HG03571 (cell line): ENCODE results near the gene LAMTOR4.

ENCODE experiments used
- ATAC-seq: cut with Tn5 transposase; IDR thresholded peaks from one replicate; pipeline ENCODE4 v1.9.1; 2021; ENCODE audit not compliant: unreplicated experiment

LAMTOR4 gene

GRCh38 chr7:100152937-100153666 lies 4.4 kb downstream of the LAMTOR4 start:
- no peak for ATAC-seq

DNA sequence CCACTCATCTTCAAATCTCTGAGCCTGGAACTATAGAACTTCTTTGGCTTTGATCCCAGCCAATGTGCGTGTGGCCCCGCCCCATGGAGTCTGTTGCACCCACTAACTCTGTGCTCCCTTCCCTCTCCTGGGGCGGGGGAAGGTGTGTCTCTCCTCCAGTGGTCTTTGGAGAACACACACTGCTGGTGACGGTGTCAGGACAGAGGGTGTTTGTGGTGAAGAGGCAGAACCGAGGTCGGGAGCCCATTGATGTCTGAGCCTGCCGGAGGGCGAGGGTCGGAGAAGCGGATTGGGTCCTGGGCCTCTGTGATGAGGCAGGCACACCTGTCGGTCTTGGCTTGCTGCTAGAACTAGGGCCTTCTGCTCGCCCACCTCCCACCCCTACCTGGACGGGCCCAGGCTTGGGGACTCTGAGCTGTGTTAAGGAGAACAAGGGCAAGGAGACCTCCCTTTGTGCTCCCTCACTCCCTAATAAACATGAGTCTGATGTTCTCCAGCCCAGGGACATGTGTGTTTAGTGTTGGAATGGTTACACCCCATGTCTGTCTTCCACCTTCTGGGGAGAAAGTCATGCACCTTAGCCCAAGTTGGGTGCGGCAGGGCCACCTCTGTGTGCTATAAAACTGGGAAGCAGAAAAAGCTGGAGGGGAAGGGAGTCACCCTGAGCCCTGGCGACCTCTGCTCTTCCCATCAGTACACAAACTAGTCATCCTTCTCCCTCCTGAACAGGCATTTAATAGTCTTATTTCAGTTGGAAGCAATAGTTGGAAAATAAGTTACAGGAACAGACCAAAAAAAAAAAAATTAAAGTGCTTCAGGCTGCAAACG lies 5.2 kb downstream of the LAMTOR4 start:
- ATAC-seq: no peak

DNA sequence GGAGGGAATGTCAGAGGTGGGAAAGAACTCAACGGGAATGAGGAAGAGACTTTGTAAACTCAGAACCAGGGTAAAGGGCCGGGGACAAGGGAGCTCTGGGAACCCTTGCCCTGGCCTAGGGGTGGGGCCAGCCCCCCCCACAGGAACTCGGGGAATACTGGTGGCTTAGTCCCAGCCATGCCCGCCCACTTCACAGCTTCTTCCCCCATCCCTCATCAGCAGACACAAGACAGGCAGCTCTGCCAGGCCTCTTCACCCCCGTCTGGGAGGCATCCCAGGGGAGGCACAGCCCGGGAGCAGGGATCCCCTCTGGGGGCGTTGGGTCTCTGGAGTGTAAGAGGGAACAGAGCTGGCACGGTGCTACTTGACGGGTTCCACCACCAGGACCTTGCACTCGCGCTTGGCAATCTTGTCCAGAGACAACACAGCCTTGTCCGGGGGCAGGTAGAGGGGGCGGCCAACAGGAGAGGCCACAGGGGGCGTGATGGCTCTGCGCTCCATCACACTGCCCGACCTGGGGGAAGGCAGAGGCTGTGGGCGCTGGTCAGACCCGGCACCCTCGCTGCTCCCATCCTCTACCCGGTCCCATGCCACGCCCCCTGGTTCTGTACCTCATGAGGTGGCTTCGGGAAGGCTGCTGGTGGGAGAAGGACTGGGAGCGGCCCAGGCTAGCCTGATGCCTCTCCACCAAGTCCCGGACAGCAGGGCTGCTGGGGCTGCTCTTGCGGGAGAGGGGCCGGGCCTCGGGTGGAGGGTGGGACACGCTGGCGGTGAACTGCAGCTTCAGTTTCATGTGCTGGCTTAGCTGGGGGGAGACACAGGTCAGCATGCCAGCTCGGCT lies 6.2 kb downstream of the LAMTOR4 start:
- no peak for ATAC-seq

DNA sequence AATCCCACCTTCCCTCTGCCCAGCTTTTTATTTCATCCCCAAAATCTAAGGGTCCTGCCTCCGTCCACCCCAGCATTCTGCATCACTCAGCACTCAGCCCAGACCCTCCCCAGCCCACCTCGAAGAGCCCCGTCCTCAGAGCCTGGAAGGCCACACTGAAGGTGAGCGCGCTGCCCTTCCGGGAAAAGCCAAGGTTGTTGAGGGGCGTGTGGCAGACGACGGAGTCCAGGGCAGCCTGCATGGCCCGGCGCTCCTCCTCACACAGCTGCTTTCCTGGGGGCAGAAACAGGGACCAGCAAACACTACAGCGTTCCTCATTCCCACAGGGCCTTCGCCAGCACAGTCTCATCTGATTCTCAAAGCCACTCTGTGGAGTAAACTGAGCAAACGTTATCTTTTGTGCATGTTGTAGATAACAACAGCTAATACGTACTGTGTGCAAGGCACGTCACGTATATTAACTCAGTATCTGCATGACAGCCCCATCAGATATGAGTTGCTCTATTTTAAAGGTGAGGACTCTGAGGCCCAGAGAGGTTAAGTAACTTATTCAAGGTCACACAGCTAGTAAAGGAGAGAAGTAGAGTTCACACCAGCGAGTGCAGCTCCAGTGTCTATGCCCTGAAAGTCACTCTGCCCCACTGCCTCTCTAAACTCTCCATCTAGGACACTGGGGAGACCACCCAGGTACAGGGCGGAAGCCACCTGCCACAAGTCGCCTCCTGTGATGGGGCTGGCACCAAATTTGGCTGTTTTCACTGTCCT lies 7.0 kb downstream of the LAMTOR4 start:
- no peak for ATAC-seq

DNA sequence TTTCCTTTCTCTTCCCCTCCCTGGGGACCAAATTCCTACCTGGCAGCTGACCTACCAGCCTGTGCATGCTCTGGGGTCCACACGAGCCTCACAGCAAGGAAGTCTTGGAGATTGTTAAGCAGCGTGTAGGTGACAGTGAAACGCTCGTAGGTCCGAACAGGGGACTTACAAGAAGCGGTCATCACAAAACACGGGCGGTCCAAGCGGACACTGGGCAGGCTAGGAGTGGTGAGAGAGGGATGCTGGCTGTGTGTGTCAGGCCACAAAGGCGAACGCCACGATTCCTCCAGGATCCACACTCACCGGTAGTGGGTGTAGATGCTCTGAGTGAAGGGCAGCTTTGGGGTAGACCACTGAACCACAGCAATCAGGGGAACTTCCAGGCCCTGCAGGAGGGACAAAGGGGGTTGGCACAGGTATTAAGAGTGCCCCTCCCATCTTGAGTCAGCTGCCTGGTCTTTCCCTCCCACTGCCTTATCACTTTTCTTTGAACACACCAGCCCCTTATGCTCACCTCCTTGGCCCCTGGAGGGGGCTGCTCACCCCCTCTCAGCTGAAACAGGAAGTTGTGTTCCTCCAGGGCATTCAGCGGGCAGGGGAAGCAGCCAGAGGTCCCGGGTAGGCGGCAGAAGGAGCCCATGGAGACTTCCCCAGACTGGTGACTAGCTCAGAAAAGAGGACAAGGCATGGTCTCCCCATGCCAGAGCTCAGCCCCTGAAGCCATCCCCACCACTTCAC lies 7.8 kb downstream of the LAMTOR4 start:
- no peak for ATAC-seq

- no peak for ATAC-seq
These were observed 8.3 kb downstream of the LAMTOR4 start for GRCh38 chr7:100157069-100157333.

GRCh38 chr7:100157334-100158228 lies 8.9 kb downstream of the LAMTOR4 start:
- no peak for ATAC-seq

DNA sequence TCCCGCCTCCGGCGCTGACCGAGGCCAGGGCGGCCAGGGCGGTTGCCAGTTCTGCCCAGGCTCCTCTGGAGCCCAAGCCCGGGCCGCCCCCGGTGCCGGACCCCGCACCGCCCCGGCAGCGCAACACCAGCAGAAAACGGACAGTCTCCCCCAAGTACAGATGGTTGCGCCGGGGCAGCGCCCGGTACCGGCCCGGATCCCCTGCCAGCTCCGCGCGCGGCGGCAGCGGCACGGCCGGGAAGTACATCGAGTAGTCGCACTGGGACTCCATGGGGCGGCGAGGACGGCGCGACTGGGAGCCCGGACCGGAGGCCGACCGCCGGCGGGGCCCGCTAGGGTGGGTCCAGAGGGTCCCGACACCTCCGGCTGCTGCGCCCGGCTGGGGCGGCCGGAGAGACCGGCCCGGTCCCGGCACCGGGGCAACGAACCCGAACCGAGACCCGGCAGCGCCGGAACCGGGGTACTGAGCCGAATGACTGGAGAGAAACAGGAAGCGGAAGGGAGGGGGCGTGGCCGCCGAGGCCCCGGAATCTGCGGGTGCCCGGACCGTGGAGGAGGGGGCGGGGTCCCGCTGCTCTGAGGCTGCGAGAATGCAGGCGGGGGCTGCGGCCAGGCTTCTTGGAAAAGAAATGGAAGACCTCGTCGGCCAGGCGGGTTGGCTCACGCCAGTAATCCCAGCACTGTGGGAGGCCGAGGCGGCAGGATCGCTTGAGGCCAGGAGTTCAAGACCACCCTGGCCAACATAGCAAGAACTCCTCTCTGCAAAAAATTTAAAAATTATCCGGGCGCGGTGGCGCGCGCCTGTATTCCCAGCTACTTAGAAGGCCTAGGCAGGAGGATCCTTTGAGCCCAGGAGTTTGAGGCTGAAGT lies 9.7 kb downstream of the LAMTOR4 start, which contains the start of gene TRAPPC14:
Gene TRAPPC14 (minus strand): TSS at position 495 of the 870 bp plus-strand sequence. CDS start 224 bp downstream, at position 271.
- peak; percentile 67 for ATAC-seq

DNA sequence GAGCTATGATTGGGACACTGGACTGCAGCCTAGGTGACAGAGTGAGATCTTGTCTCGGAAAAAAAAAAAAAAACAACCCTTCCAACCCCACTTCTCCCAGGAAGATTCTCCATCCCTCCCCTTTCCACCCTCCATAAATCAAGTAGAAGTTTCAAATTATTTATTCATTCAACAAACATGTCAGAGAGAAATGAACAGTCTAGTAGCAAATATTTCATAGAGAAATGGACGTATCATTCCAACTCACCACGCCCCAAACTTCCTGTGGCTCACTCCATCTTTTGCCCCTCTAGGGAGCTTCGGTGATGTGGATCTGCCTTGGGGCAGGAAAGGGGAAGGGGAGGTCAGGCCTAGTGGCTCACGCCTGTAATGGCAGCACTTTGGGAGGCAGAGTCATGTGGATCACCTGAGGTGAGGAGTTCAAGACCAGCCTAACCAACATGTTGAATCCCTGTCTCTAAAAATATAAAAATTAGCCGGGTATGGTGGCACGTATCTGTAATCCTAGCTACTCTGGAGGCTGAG lies 10.4 kb downstream of the LAMTOR4 start:
- ATAC-seq: no peak

DNA sequence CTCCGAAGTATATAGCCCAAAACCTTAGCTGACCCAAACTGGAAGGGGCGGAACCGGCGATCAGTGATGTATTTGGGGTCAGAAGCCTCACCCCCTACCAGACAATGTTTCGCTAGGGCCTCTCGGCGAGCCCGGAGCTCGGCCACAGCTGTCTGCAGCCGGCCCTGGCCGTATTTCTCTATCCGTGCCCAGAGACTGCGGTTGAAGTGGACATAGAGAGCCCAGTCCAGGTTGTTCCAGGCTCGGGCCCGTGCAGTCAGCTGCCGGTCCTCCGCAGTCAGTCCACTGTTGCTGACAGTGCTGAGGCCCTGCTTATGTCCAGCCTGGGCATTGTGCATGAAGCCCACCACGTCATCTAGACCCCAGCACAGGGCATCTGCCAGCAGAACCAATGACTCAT lies 11.3 kb downstream of the LAMTOR4 start:
- ATAC-seq: no peak

DNA sequence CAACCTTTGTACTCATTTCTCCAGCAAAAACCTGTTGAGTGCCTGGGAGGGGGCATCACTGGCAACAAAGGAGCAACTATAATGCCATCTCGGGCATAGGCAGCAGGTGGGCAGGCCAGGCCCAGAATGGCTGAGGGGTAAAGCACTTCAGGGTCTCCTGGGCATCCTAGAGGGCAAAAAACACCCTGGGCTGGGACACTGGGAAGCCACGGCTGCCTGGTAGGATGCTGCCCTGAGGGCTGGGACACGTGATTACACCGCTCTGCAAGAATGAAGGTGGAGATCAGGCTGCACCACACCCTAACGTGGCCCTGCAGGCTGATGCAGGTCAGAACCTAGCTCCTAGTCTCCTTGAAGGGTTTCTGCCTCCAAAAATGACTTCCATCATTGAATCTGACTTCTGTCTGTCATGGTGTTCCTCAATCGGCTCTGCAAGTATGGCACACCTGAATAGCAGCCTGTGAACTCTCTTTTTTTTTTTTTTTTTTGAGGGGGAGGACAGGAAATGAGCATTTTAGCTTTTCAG lies 14.4 kb downstream of the LAMTOR4 start:
- ATAC-seq: no peak

DNA sequence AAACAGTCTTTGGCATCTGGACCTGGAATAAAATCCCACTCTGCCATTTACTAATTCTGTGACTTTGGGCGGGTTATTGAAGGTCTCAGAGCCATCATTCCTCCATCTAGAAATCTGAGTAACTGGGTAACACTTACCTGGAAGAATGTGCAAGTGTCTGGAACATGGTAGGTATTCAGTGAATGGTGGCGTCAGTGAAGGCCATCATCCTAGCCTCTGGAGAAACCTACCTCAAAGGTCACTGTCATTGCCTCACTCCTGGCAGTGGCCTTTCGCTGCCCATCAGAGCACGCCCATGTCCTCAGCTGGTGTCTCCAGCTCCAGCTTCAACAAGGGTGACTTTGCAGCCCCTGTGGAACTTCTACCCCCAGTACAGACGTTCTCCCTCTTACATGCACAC lies 15.2 kb downstream of the LAMTOR4 start:
- ATAC-seq: no peak

GRCh38 chr7:100166317-100166940 lies 17.7 kb downstream of the LAMTOR4 start:
- no peak for ATAC-seq

GRCh38 chr7:100166970-100167911 lies 18.5 kb downstream of the LAMTOR4 start:
- no peak for ATAC-seq

GRCh38 chr7:100167912-100168323 lies 19.2 kb downstream of the LAMTOR4 start:
- no peak for ATAC-seq
